Liver (tissue), 9 donors: ENCODE results near the gene FBN1. TPM values are rescaled to one million over a fixed set of nuclear protein-coding genes. Genes with fewer than 3 reads are reported as not detected.

Source experiments
- DNase-seq: peaks from one replicate; pipeline ENCODE4 v3.0.0-alpha.2; 2017; ENCODE audit warnings: low spot score
- H3K27ac ChIP-seq, 2 donors: one replicate each; pipeline ENCODE4 v1.7.0; 2013; ENCODE audit warnings: inconsistent platforms in 2 of 2, low read length in 2 of 2, control low read depth in 1 of 2, low read depth in 1 of 2, mild to moderate bottlenecking in 1 of 2
- H3K27me3 ChIP-seq, 4 donors: one replicate each; pipeline versions ENCODE4 v1.6.1 to v1.7.0; 2013; ENCODE audit warnings: low read length in 3 of 4, inconsistent platforms in 1 of 4, mild to moderate bottlenecking in 1 of 4, moderate library complexity in 1 of 4; ENCODE audit not compliant: control insufficient read depth in 4 of 4, insufficient read depth in 4 of 4
- H3K36me3 ChIP-seq, 4 donors: one replicate each; pipeline versions ENCODE4 v1.6.1 to v1.7.0; 2013; ENCODE audit warnings: low read length in 3 of 4, mild to moderate bottlenecking in 3 of 4, low read depth in 1 of 4, moderate library complexity in 1 of 4; ENCODE audit not compliant: control insufficient read depth in 4 of 4, insufficient read depth in 3 of 4
- H3K4me1 ChIP-seq, 4 donors: one replicate each; pipeline versions ENCODE4 v1.6.1 to v1.7.0; 2013; ENCODE audit warnings: low read length in 3 of 4, mild to moderate bottlenecking in 3 of 4, moderate library complexity in 1 of 4; ENCODE audit not compliant: control insufficient read depth in 4 of 4, insufficient read depth in 4 of 4
- H3K4me3 ChIP-seq, 3 donors: one replicate each; pipeline versions ENCODE4 v1.6.1 to v1.7.0; 2013; ENCODE audit warnings: low read length in 3 of 3, control low read depth in 1 of 3, low read depth in 1 of 3, mild to moderate bottlenecking in 1 of 3
- H3K9ac ChIP-seq, 2 donors: one replicate each; pipeline ENCODE4 v1.7.0; 2013; ENCODE audit warnings: low read length in 2 of 2, mild to moderate bottlenecking in 2 of 2, moderate library complexity in 2 of 2, control low read depth in 1 of 2, low read depth in 1 of 2
- H3K9me3 ChIP-seq, 4 donors: one replicate each; pipeline versions ENCODE4 v1.6.1 to v1.7.0; 2013; ENCODE audit warnings: low read length in 3 of 4; ENCODE audit not compliant: control insufficient read depth in 4 of 4
- ATF3 ChIP-seq: IDR thresholded peaks from 2 replicates; pipeline ENCODE4 v1.6.1; 2016; ENCODE audit warnings: antibody characterized with exemption
- CTCF ChIP-seq: fragments of 150-350 bp; IDR thresholded peaks from 2 replicates; pipeline ENCODE4 v1.5.1; 2017; ENCODE audit warnings: improper control_type of control experiment, low read depth, low read length; ENCODE audit not compliant: missing input control
- EGR1 ChIP-seq, 2 donors: IDR thresholded peaks; 2 replicates each; pipeline ENCODE4 v1.6.1; 2016 to 2018; ENCODE audit warnings: antibody characterized with exemption in 2 of 2, low read depth in 2 of 2
- FOXA1 ChIP-seq: IDR thresholded peaks from 2 replicates; pipeline ENCODE4 v1.6.1; 2016; ENCODE audit warnings: antibody characterized with exemption
- FOXA2 ChIP-seq: IDR thresholded peaks from 2 replicates; pipeline ENCODE4 v1.6.1; 2016; ENCODE audit warnings: antibody characterized with exemption
- GABPA ChIP-seq, 2 donors: IDR thresholded peaks in 1 of 2; conservative IDR thresholded peaks in 1 of 2; 2 replicates each; pipeline ENCODE4 v1.6.1; 2016; ENCODE audit warnings: antibody characterized with exemption in 2 of 2, mild to moderate bottlenecking in 1 of 2, moderate library complexity in 1 of 2
- HNF4A ChIP-seq, 2 donors: conservative IDR thresholded peaks; 2 replicates each; pipeline ENCODE4 v1.6.1; 2016; ENCODE audit warnings: antibody characterized with exemption in 2 of 2, mild to moderate bottlenecking in 2 of 2
- HNF4G ChIP-seq: IDR thresholded peaks from 2 replicates; pipeline ENCODE4 v1.6.1; 2016; ENCODE audit warnings: antibody characterized with exemption
- JUND ChIP-seq, 2 donors: IDR thresholded peaks; 2 replicates each; pipeline ENCODE4 v1.6.1; 2016; ENCODE audit warnings: antibody characterized with exemption in 2 of 2
- MAX ChIP-seq: IDR thresholded peaks from 2 replicates; pipeline ENCODE4 v1.6.1; 2016; ENCODE audit warnings: antibody characterized with exemption
- NR2F2 ChIP-seq: IDR thresholded peaks from 2 replicates; pipeline ENCODE4 v1.6.1; 2016; ENCODE audit warnings: antibody characterized with exemption
- REST ChIP-seq: IDR thresholded peaks from 2 replicates; pipeline ENCODE4 v1.6.1; 2016; ENCODE audit warnings: antibody characterized with exemption, mild to moderate bottlenecking
- RXRA ChIP-seq, 2 donors: IDR thresholded peaks; 2 replicates each; pipeline ENCODE4 v1.6.1; 2017 to 2018; ENCODE audit warnings: antibody characterized with exemption in 2 of 2, mild to moderate bottlenecking in 1 of 2
- SP1 ChIP-seq: IDR thresholded peaks from 2 replicates; pipeline ENCODE4 v1.6.1; 2018; ENCODE audit warnings: antibody characterized with exemption, mild to moderate bottlenecking
- TAF1 ChIP-seq: conservative IDR thresholded peaks from 2 replicates; pipeline ENCODE4 v1.6.1; 2016; ENCODE audit warnings: antibody characterized with exemption, mild to moderate bottlenecking
- YY1 ChIP-seq: IDR thresholded peaks from 2 replicates; pipeline ENCODE4 v1.6.1; 2016; ENCODE audit warnings: antibody characterized with exemption, mild to moderate bottlenecking
- ZBTB33 ChIP-seq: IDR thresholded peaks from 2 replicates; pipeline ENCODE4 v1.6.1; 2016; ENCODE audit warnings: antibody characterized with exemption
- WGBS: extraction: QIAGEN DNeasy Blood & Tissue Kit; methylation state at CpG from one replicate; pipeline ENCODE4 v1.1.7; 2013; 5-methylcytosine and 5-hydroxymethylcytosine counted together
- polyA plus RNA-seq, 2 donors: library from polyadenylated mRNA; stranded (reverse) in 1 of 2; unstranded in 1 of 2; fragments of 200-250 nt in 1 of 2; fragments of >200 nt in 1 of 2; fragmentation: Nextera tagmentation in 1 of 2; extraction: Ambion mirVana in 1 of 2; gene quantifications; one replicate each; pipeline versions ENCODE4 v1.2.1 to v1.2.3, GENCODE V29; 2013 to 2015
- total RNA-seq, 2 donors: library from RNA; depleted of rRNA; stranded (reverse); fragments of >200 nt; gene quantifications; one replicate each; pipeline ENCODE4 v1.2.3, GENCODE V29; 2014
- donor health status: healthy.
- donor health status: healthy.
- donor health status: healthy.
- donor health status: healthy.
- donor health status: healthy.

Gene FBN1
- total and polyA plus RNA-seq, 4 donors: 1.3 to 20.1 (median 12.4) TPM

GRCh38 chr15:48437178-48437577 is 208.3 kb downstream of the FBN1 start:
- Histone ChIP-seq H3K4me1 (no peaks in the 10 kb centered on the region), H3K27ac (no peak overlapping the region), H3K9me3 (peaks cover 0 to 2% (median 0%) of the 10 kb centered on the region in 4 donors), H3K36me3 (no peaks in the 10 kb centered on the region), H3K4me3 (no peak overlapping the region), H3K27me3 (no peaks in the 10 kb centered on the region), H3K9ac (no peak overlapping the region)
- 89% methylated on average over 3 of the region's 3 CpGs for WGBS
- DNase-seq: no peak
- TF ChIP-seq CTCF (no peak), TAF1 (no peak), EGR1 (IDR thresholded peaks at IDR 0.05; ENCODE audit: low read depth in 2 of 2) (no peak), GABPA (IDR thresholded peaks at IDR 0.05 in 1 of 2, conservative IDR thresholded peaks at IDR 0.05 in 1 of 2) (no peak), ATF3 (no peak), NR2F2 (no peak), MAX (no peak), ZBTB33 (no peak), REST (no peak), SP1 (no peak), HNF4G (no peak), JUND (IDR thresholded peaks at IDR 0.05) (no peak), HNF4A (conservative IDR thresholded peaks at IDR 0.05) (no peak)

- H3K36me3 ChIP-seq: peaks cover 0 to 2% (median 0%) of the 10 kb centered on the region in 4 donors
- TF ChIP-seq YY1 (no peak), ATF3 (no peak), CTCF (no peak), HNF4A (conservative IDR thresholded peaks at IDR 0.05) (no peak), EGR1 (IDR thresholded peaks at IDR 0.05; ENCODE audit: low read depth in 2 of 2) (no peak), TAF1 (no peak), FOXA1 (no peak), MAX (no peak), FOXA2 (no peak), HNF4G (no peak), REST (no peak), RXRA (IDR thresholded peaks at IDR 0.05) (no peak)
Measured at GRCh38 chr15:48435321-48435720, 210.2 kb downstream of the FBN1 start.

More at GRCh38 chr15:48435321-48435720, 210.2 kb downstream of the FBN1 start:
- Histone ChIP-seq H3K9ac (no peak overlapping the region), H3K4me3 (no peak overlapping the region), H3K4me1 (no peaks in the 10 kb centered on the region), H3K27ac (no peak overlapping the region), H3K27me3 (no peaks in the 10 kb centered on the region), H3K9me3 (peaks cover 0 to 2% (median 0%) of the 10 kb centered on the region in 4 donors)
- WGBS: 89% methylated on average over 4 of the region's 4 CpGs
- no peak for DNase-seq
